Occipital lobe (tissue), 2 donors: Measurements from ENCODE around the gene ARID1B. TPM values are rescaled to one million over a fixed set of nuclear protein-coding genes. Genes with fewer than 3 reads are reported as not detected.

Experiments
- DNase-seq: peaks from one replicate; lab custom pipeline; 2025; lab: John Stamatoyannopoulos, UW
- total RNA-seq: library from RNA; depleted of rRNA; stranded (reverse); fragments of >200 nt; gene quantifications from one replicate; pipeline ENCODE4 v1.2.3, GENCODE V29; 2014

ARID1B gene
- total RNA-seq, 1 donor from 2014 or later: 95.8 TPM

DNA sequence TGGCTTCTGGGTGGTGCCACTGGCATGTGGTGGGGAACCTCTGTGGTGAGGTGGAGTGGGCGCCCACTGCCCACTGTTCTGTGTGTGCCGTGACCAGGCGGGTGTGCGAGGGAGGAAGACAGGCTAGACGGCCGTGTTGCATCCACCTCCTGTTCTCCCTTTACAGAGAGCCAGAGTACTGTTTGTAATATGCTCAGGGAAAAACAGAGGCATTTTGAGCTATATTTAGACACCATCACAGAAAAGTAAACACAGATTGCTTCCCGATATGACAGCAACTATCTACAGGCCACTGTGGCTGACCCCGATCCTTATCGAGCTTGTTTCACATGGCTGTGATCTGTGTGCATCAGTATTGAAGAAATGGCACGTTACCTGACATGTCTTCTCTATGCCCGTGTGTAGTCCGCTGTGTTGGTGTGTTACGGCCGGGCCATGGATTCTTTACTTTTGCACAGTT lies 45.6 kb downstream of the ARID1B start:
- DNase-seq: peak; percentile 28

- DNase-seq: no peak
Observed at GRCh38 chr6:156824142-156824541, 47.0 kb downstream of the ARID1B start.

GRCh38 chr6:156825475-156825874 lies 48.3 kb downstream of the ARID1B start:
- DNase-seq: no peak

DNA sequence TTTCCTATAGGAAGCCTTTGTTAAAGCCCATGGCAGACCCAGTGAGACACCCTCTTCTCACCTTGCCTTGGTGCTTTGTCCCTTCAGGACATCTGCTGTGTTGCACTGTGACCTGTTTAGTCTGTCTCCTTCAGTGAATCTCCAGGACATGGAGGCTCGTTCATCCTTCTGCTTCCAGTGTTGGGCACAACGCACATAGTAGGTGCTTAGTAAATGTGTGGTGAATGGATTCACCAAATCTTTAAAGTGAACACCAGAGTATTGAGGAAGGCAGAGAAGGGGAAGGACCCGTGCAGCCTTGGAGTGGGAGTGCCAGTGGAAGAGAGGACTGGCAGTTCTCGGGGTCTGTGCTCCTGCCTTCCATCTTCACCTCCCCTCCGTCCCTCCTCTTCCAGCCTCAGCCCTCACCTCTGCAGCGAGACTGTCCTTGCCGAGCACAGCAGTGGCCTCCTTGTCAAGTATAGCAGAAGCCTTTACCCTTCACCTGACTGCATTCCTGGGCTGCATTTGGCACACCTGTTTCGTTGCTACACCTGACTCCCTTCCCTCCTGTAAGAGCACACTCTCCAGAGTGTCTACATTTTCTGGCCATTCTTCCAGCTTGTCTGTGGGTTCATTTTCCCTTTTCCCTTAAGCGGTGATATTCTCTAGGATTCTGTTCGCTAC lies 49.2 kb downstream of the ARID1B start:
- no peak for DNase-seq

- no peak for DNase-seq
Observed at GRCh38 chr6:156827382-156827781, 50.2 kb downstream of the ARID1B start.

DNA sequence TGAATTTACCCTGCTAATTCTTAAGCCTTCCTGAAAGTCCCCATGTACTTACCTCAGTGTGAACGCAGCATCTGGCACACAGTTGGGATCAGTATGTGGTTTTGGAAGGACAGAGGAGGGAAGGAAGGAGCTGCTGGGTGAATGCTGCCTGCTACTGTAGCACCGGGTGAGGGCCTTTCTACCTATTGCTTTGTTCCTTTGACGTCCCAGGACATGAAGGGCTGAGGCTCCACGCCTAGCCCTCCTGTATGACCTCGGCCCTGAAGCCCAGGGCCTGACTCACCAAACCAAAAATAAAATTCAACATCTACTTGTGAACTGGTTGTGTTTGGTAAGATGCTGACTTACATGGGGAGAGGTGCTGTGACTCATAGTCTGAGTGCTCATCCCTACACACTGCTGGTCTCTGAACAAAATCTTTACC lies 51.1 kb downstream of the ARID1B start:
- no peak for DNase-seq

GRCh38 chr6:156830126-156830525 lies 52.9 kb downstream of the ARID1B start:
- no peak for DNase-seq

DNA sequence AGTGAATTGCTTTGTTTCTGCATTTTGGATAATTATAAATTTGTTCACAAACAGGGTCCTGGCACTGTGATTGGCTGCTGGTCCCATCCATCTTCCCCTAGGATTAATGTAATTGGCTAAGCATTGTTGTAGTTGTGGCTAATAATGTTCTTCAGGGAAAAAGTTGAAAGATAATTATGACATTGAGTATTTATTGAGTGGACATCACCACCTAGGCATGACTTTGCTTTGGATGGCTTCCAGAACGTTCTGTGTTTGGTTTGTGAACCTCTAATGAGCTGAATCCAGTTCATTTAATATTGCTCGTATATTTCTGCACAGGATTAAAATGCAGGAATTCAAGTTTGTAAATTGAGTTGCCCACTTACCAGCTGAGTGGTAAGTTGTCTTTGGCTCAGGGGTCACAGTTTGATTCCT lies 55.1 kb downstream of the ARID1B start:
- DNase-seq: no peak

DNA sequence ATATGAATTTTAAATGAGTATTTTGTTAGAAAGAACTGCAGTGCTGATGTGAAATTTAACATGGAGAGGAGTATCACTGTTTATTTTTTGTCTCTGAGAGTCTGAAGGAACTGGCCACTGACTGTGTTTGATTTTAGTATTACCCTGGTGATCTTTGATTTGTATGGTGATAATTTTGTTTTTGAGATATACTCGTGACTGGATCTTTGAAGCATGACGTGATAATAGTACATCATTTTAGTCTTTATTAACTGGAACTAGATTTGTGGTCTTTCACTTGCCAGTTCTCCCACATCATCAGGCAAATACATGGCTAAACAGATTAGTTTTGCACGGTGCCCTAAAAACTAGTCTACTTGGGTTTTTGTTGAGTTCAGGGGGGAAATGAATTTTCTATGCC lies 55.5 kb downstream of the ARID1B start:
- DNase-seq: no peak

DNA sequence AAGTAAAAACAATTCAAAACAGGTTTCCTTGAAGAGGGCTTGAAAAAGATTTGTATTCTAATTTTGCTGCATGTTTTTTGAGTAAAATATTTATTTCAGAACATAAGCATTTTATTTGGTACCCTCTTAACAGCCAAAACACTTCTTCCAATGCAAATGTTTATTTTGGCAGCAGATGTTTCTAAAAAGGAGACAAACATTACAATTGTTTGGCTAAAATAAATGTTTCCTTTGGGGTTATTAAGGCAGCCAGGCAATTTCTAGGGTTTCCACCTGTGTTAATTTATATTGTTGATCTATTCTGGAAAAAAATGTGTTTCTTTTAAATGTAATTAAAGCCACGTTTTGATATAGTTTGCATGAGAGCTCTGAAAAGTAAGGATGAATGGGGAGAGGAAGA lies 56.6 kb downstream of the ARID1B start:
- DNase-seq: no peak

DNA sequence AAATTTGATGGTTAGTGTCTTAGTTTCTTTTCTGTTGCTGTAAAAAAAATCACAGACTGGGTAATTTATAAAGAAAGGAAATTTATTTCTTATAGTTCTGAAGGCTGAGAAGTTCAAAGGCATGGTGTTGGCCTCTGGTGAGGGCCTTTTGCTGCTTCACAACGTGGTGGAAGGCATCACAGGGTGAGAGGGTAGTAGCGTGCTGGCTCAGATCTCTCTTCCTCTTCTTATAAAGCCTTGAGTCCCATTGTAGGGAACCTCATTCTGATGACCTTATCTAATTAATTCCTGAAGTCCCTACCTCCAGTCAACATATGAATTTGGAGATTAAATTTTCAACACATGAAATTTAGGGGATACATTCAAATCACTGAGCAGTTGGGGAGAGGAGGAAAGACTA lies 62.0 kb downstream of the ARID1B start:
- DNase-seq: no peak

- no peak for DNase-seq
Observed at GRCh38 chr6:156839591-156840001, 62.4 kb downstream of the ARID1B start.

DNA sequence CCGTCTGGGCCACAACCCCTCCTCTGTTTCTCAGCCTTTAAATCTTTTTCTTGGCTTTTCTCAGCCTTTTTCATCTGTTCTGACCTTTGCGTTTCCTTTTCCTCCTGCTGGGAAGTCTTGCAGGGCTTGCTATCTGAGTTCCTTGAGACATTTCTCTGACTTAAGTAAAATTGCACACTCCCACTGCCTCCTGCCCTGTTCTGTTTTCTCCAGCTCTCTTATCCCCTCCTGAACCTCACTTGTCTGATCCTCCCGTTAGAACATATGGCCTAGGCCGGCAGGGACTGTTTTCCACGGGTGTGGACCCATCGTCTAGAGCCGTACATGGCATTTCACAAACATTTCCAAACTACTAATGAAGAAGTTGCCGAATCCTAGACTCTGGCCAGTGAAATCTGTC lies 63.0 kb downstream of the ARID1B start:
- DNase-seq: no peak

DNA sequence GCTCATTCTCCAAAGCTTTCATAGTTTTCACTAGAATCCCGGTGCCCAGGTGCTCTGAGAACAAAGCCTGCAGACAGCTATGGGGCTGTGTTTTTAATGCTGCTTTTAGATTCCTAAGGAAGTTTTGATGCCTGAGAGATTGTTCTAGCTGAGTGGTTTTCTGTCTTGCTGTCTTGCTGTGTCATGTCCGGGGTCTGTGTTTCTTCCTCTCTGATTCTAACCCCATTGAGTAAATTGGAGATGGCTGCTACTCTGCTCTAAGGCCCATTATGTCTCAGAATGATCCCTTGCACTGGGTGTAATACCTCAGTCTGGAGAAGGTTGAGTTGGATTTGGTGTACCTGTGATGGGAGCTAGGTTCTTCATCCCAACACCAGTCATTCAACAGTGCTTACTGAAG lies 63.4 kb downstream of the ARID1B start:
- DNase-seq: no peak

- DNase-seq: no peak
Observed at GRCh38 chr6:156841508-156841907, 64.3 kb downstream of the ARID1B start.

- no peak for DNase-seq
Observed at GRCh38 chr6:156842598-156843250, 65.5 kb downstream of the ARID1B start.

DNA sequence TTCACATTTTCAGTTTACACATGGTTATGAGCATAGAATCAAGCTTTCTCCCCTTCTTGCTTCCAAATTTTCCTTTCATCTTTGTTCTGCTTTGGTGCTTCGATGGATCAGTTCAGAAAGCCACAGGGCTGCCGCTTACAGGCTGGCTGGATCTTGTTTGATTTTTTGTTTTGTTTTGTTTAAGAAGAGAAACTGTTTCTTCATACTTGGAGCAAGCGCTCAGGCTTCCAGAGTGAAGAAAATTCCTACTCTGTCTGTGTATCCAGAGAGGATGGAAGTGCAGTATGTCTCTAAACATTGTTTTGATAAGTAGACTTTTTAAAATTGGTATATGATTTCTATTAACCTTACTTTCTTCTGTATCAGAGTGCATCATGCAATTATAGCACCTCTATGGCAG lies 66.9 kb downstream of the ARID1B start:
- no peak for DNase-seq

GRCh38 chr6:156845454-156846155 lies 68.4 kb downstream of the ARID1B start:
- DNase-seq: no peak

GRCh38 chr6:156846845-156847599 lies 69.8 kb downstream of the ARID1B start:
- DNase-seq: no peak

DNA sequence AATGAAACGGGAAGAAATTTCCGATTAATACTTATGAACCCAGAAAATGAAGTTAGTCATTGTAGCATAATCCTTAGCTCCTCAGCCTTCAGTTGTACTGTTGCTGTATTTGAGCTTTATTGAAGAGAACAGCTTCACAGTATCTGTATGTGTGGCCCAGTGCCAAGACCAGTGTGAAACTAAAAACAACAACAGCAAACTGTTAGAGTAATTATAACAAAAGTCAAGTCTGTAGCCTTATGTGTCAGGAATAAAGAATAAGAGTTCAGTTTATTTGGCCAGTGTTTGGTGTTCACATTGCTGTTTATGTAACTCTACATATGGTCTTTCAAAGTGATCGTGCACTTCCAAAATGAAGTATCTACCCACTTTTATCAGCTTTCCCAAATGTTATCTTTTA lies 70.9 kb downstream of the ARID1B start:
- no peak for DNase-seq

GRCh38 chr6:156848533-156848932 lies 71.4 kb downstream of the ARID1B start:
- no peak for DNase-seq

DNA sequence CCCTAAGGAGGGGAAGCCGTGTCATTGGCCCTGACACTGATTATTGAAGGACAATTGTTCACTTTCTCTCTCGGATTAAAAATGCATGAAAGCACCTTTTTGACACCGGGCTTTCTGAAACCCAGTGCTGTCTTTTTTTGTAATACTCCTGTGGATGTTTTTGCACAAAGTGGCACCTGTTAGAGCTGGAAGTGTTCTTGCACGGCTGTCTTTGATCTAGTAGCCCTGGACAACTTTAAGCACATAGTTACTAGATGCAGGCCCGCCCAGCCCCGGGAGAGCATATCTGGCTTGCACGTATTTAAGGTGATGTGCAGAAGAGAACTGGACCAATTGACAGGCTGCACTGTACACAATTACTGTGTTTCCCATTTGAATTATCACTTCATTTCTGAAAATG lies 72.6 kb downstream of the ARID1B start:
- DNase-seq: no peak
